GM12891 (cell line): ENCODE measurements around the gene TAF13.

ENCODE experiments used
- DNase-seq: peaks from one replicate; pipeline ENCODE4 v3.0.0; 2011; ENCODE audit warnings: low spot score; ENCODE audit not compliant: insufficient read length
- FAIRE-seq: peaks from 2 replicates; lab custom pipeline; 2011; peaks lifted over from hg19 to GRCh38; lab: Jason Lieb, UNC
- PAX5 ChIP-seq: IDR thresholded peaks from 2 replicates; pipeline ENCODE4 v1.6.1; 2011; ENCODE audit warnings: low read length, moderate library complexity, mild to moderate bottlenecking; ENCODE audit not compliant: insufficient read depth, severe bottlenecking
- POLR2A ChIP-seq: IDR thresholded peaks from 2 replicates; pipeline ENCODE4 v1.6.1; 2011; ENCODE audit warnings: low read depth, low read length, control low read depth
- POLR2AphosphoS5 ChIP-seq: IDR thresholded peaks from 2 replicates; pipeline ENCODE4 v1.6.1; 2011; ENCODE audit warnings: low read depth, low read length, control low read depth
- POU2F2 ChIP-seq: IDR thresholded peaks from 2 replicates; pipeline ENCODE4 v1.6.1; 2011; ENCODE audit warnings: low read depth, mild to moderate bottlenecking, control low read depth, low read length, moderate library complexity
- SPI1 ChIP-seq: IDR thresholded peaks from 2 replicates; pipeline ENCODE4 v1.6.1; 2011; ENCODE audit warnings: low read depth, low read length, control low read depth
- TAF1 ChIP-seq: IDR thresholded peaks from 2 replicates; pipeline ENCODE4 v1.6.1; 2011; ENCODE audit warnings: low read depth, low read length, control low read depth

The TAF13 gene

DNA sequence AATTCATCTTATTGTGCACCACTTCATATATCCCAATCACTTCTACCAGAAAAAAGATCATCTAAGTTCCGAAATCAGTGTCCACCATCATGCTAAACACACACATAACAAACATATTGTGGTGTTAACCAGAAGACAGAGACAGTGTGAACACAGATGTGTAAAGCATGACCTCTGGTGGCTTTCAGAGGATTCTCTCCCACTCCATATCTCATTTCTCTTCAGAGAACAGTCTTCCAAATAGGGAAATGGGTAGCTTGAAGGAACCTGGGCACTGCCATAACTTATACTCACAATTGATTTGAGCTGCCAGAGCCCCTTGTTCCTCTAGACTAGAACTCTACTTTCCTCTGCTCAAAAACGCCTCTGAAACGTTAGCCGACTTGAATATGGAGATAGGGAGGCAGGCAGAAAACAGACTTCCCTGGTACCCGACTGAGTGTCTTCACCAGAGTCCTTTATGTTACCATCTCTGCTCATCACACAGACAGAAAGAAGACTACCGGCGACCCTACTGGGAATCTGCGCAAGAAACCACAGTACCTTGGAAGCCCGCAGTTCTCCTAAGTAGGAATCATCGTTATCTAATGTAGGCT is 36.4 kb upstream of the TAF13 start:
- FAIRE-seq (no peak), DNase-seq (no peak)
- TF ChIP-seq TAF1: no peak
- peak; percentile 40; the same call in 1 of the 2 replicates for TF ChIP-seq SPI1

DNA sequence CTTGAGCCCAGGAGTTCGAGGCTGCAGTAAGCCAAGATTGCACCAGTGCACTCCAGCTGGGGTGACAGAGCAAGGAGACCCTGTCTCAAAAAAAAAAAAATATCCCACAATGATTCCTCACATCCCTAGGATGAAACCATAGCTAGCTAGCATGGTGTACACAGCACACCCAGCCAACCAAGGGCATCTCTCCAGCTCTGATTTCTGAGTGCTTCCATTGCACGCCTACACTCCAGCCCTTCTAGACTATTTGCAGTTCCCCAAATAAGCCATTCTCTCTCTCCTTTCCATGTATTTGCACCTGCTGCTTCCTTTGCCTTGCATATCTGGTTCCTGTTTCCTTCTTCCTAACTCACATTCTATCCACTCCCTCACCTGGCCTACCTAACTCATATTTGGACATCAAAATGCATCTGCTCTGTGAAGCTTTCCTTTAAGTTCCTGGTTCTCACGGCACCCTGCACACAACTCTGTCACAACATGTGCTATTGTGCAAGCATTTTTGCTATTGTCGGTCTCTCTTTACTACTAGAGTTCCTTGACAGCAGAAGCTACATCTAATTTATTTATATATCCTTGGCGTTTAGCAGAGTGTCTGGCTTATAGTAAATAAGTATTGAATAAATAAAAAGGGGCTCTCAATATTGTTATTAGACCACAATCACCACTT is 35.7 kb upstream of the TAF13 start:
- TF ChIP-seq POU2F2 (no peak), POLR2AphosphoS5 (no peak), POLR2A (no peak), SPI1 (no peak), TAF1 (no peak)
- DNase-seq: no peak
- FAIRE-seq: no peak

GRCh38 chr1:109109906-109110305 is 34.1 kb upstream of the TAF13 start:
- no peak for FAIRE-seq
- TF ChIP-seq POLR2A: no peak
- TF ChIP-seq TAF1: no peak
- TF ChIP-seq SPI1: no peak
- no peak for TF ChIP-seq POLR2AphosphoS5
- TF ChIP-seq PAX5: no peak
- TF ChIP-seq POU2F2: no peak
- DNase-seq: no peak

DNA sequence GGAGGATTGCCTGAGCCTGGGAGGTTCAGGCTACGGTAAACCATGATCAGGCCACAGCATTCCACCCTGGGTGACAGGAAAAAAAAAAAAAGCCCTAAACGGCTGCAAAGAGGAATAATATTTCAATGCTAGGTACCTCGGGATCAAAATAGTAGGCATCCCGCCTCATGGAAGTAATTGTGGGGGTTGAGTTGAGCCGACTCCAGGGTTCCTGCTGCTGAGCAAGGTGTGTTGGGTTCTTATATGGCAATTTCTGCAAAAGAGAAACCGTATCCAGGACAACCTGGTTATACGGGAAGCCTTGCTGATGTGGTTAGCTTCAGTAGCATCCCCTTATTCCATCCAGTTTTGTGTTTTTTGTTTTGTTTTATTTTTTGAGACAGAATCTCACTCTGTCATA is 32.0 kb upstream of the TAF13 start:
- TF ChIP-seq POLR2A: no peak
- no peak for TF ChIP-seq TAF1
- no peak for TF ChIP-seq SPI1
- TF ChIP-seq POU2F2: no peak
- TF ChIP-seq POLR2AphosphoS5: no peak
- TF ChIP-seq PAX5: no peak
- DNase-seq (no peak), FAIRE-seq (no peak)

DNA sequence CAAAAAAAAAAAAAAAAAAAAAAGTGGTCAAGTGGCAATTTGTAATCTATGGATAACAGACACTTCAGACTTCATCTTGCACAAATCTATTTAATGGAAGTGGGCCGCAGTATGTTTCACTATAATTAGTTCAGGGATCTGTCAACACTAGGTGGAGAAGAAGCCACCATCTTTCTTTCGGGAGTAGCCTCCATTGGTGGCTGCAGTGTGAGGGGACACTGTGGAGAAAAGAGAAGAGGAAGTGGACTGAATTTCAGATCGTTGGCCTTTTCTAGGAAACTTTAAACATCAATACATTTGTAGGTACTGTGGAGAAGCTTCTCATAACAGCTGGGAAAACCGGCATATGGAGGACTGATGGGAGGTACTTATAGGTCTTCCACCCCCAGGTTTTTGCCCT is 30.1 kb upstream of the TAF13 start:
- FAIRE-seq (no peak), DNase-seq (no peak)
- TF ChIP-seq POU2F2 (no peak), TAF1 (no peak), POLR2AphosphoS5 (no peak), SPI1 (peak; percentile 36; the same call in 1 of the 2 replicates), POLR2A (no peak), PAX5 (no peak)

- TF ChIP-seq TAF1 (no peak), POLR2A (no peak), POU2F2 (no peak), POLR2AphosphoS5 (no peak)
- DNase-seq: no peak
- no peak for FAIRE-seq
These were observed 28.8 kb upstream of the TAF13 start for GRCh38 chr1:109104364-109105151.

GRCh38 chr1:109099938-109100773 is 24.4 kb upstream of the TAF13 start:
- DNase-seq (peak; percentile 91), FAIRE-seq (peak; percentile 96)
- peak; percentile 21 for TF ChIP-seq PAX5
- TF ChIP-seq POLR2A: peak; percentile 100
- peak; percentile 99 for TF ChIP-seq POU2F2
- peak; percentile 97 for TF ChIP-seq TAF1
- peak; percentile 69 for TF ChIP-seq SPI1
- peak; percentile 100 for TF ChIP-seq POLR2AphosphoS5

- DNase-seq: no peak
- TF ChIP-seq PAX5 (no peak), POLR2A (no peak), SPI1 (no peak)
- FAIRE-seq: no peak
These were observed 20.3 kb upstream of the TAF13 start for GRCh38 chr1:109096120-109096519.

DNA sequence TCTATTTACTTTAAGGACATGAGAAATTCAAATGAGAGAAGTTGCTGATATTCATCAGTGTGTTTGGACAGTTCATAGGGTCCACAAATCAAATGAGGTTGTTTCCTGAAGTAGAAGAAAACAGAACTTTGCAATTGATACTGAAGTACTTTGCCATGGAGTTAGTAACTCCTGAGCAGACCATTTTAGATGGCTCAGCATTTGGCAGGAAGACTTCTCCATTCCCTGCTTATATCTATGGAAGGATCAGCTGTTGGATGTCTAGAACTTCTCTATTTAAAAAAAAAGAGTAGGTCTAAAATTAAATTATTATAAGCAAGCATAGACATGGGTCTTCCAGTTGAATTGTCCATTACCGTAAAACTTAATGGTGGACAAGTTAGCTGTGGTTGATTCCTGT is 19.8 kb upstream of the TAF13 start:
- TF ChIP-seq POU2F2: no peak
- TF ChIP-seq POLR2AphosphoS5: no peak
- TF ChIP-seq TAF1: no peak
- no peak for TF ChIP-seq PAX5
- no peak for FAIRE-seq

More for the DNA sequence above, 19.8 kb upstream of the TAF13 start:
- DNase-seq: no peak
